Rectal smooth muscle tissue (tissue), 1 donor: ENCODE data around the gene EFEMP2.
"Not testable (repeated sequence)": the region's sequence is repeated elsewhere in the genome, so short reads cannot be mapped to it uniquely, and the experiment has no call there.

Source experiments
- H3K27ac ChIP-seq: one replicate; pipeline ENCODE4 v1.7.0; 2013; ENCODE audit warnings: low read depth, low read length, inconsistent platforms
- H3K27me3 ChIP-seq: one replicate; pipeline ENCODE4 v1.7.0; 2013; ENCODE audit warnings: low read length; ENCODE audit not compliant: control insufficient read depth, insufficient read depth
- H3K36me3 ChIP-seq: one replicate; pipeline ENCODE4 v1.7.0; 2013; ENCODE audit warnings: low read length; ENCODE audit not compliant: control insufficient read depth, insufficient read depth
- H3K4me1 ChIP-seq: one replicate; pipeline ENCODE4 v1.7.0; 2013; ENCODE audit warnings: low read length; ENCODE audit not compliant: control insufficient read depth, insufficient read depth
- H3K4me3 ChIP-seq: one replicate; pipeline ENCODE4 v1.7.0; 2013; ENCODE audit warnings: low read length
- H3K9ac ChIP-seq: one replicate; pipeline ENCODE4 v1.7.0; 2013; ENCODE audit warnings: low read length

EFEMP2 gene

GRCh38 chr11:65897020-65897471, 24.4 kb upstream of the EFEMP2 start:
- H3K4me3 ChIP-seq: no peak overlapping the region
- H3K27me3 ChIP-seq: peaks cover 9% of the 10 kb centered on the region
- H3K36me3 ChIP-seq: no peaks in the 10 kb centered on the region
- H3K4me1 ChIP-seq: peaks cover 18% of the 10 kb centered on the region
- no peak overlapping the region for H3K9ac ChIP-seq
- H3K27ac ChIP-seq: no peak overlapping the region

DNA sequence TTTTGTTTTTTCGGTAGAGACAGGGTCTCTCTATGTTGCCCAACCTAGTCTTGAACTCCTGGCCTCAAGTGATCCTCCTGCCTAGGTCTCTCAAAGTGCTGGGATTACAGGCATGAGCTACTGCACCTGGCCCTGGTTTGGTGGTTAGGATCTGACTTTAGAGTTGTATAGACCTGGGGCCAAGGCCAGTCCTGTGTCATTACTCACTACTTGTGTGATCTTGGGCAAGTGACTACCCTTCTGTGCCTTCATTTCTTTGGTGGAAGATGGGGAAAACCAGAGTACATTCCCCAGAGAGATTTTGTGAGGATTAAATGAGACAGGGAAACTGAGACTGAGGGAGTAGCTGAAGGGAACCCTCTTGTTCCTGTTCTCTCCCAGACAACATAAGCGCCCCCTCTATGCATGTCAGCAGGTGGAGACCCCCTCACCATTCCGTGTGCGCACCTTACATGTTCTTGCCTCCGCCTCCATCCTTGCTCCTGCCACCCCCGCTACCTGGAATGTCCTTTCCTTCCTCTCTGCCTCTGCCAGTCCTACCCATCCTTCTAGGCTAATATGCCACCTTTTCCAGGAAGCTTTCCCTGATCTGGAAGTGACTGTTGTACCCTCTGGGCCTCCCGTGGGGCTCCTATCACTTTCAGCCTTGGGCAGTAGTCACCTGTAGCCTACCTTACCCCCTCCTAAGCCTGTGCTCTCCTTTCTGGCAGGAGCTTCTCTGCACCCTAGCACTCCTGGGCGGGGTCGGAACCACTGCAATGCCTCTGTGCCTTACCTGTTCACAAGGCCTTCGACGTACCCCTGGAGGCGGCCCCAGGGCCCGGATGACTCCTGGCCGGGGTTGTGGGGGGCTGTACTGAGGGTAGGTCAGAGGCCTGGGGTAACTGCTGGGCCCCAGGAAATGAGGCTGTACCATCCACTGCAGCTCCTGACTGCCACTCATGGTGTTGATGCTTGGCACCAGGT, 23.7 kb upstream of the EFEMP2 start:
- Histone ChIP-seq H3K27ac (no peak overlapping the region), H3K36me3 (no peaks in the 10 kb centered on the region), H3K4me3 (no peak overlapping the region), H3K4me1 (peaks cover 22% of the 10 kb centered on the region), H3K9ac (no peak overlapping the region), H3K27me3 (peaks cover 9% of the 10 kb centered on the region)

DNA sequence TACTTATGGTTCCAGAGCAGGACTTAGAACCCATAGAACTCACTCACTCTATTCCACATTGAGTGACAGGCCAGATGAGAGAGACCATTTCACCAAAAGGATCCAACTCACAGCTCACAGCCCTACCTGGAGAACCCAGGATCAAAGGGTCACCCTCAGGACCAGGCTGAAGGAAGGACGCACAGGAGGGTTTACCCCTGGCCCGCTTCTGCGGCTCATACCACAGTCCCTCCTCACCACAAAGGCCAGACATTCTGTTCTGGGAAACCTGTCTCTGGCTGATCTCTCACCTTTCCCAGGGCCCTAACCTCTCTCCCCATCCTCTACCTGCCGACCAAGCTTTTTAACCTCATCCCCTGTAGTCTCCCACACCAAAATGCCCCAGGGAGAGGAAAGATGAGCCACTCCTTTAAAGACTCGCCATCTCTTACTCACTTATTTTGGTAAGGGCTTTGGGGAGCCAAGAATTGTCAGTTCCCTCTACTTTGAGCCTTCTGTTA, 22.9 kb upstream of the EFEMP2 start:
- Histone ChIP-seq H3K36me3 (no peaks in the 10 kb centered on the region), H3K27me3 (peaks cover 9% of the 10 kb centered on the region), H3K4me3 (no peak overlapping the region), H3K4me1 (peaks cover 22% of the 10 kb centered on the region), H3K9ac (no peak overlapping the region), H3K27ac (no peak overlapping the region)

DNA sequence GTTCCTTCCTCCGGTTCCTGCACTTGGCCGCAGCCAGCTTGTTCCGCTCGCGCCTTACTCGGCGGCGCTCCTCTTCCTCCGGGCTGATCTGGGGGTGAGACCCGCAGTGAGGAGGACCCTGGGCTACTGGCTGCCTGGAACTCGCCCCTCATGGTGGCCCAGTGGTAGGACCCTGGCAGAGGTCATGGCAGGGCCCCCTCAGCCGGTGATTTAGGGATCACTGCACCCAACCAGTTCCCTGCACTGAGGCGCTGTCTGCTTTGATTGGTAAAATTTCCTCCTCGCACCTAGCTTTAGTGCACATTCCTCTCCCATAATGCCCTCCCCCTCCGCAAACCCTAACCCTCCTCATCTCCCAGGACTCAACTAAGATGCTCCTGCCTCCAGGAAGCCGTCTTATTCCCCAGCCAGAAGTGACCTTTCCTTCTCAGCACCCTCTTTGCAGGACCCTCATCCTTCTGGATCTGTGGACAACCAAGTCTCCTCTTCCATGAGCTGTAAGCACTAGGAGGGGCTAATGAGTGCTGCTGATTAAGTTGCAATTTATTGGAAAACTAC, 21.5 kb upstream of the EFEMP2 start:
- Histone ChIP-seq H3K9ac (peak overlapping the region; percentile 43), H3K4me1 (peaks cover 31% of the 10 kb centered on the region), H3K4me3 (peak overlapping the region; percentile 32), H3K27ac (peak overlapping the region; percentile 68), H3K36me3 (no peaks in the 10 kb centered on the region), H3K27me3 (peaks cover 3% of the 10 kb centered on the region)

- Histone ChIP-seq H3K9ac (no peak overlapping the region), H3K27ac (peak overlapping the region; percentile 95), H3K27me3 (no peaks in the 10 kb centered on the region), H3K36me3 (no peaks in the 10 kb centered on the region), H3K4me3 (peak overlapping the region; percentile 35), H3K4me1 (peaks cover 31% of the 10 kb centered on the region)
Measured at GRCh38 chr11:65892661-65893317, 20.2 kb upstream of the EFEMP2 start.

- Histone ChIP-seq H3K4me1 (peaks cover 37% of the 10 kb centered on the region), H3K4me3 (peak overlapping the region; percentile 81), H3K27ac (peak overlapping the region; percentile 95)
- H3K36me3 ChIP-seq, H3K9ac ChIP-seq, H3K27me3 ChIP-seq: not testable (repeated sequence)
Measured at GRCh38 chr11:65892137-65892540, 19.5 kb upstream of the EFEMP2 start.

DNA sequence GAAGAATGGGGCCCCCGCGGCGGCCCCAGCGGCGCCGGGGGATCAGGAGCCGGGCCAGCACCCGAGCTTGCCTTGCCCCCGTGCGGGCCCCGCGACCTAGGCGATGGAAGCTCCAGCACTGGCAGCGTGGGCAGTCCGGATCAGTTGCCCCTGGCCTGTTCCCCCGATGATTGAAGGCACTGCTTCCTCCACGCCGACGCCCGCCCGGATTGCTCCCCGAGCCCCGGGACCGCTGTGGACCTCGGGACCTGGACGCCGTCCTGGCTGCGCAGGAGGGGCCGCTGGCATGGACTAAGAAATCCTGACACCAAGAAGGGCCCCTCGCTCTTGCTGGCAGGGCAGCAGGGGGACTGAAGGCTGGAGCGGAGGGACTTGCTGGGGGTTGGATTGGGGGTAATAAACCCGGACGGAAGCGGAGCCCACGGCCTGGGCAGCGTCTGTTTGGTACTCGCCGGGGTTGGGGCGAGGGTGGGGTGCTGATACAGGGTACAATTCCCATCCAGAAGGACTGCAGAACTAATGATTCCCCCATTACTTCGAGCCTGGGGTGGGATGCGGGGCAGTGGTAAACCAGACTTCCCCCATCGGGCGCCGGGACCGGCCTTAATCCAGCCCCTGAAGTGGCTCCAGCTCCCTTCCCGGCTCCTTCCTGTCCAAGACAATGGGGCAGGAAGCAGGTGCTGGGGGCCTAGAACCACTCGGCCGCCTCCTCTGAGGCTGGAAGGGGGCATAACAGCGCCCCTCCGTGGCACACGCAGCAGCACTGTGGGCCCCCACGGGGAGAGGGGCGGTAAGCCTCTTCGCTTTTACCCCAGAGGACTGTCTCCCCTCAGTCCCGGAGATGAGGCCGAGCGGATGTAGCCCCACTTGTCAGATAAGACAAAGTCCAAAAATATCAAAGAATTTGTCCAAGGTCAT, 18.9 kb upstream of the EFEMP2 start:
- H3K27ac ChIP-seq: peak overlapping the region; percentile 95
- H3K4me1 ChIP-seq: peaks cover 37% of the 10 kb centered on the region
- H3K9ac ChIP-seq: no peak overlapping the region
- peak overlapping the region; percentile 81 for H3K4me3 ChIP-seq
- H3K36me3 ChIP-seq: peaks cover under 1% of the 10 kb centered on the region
- H3K27me3 ChIP-seq: no peaks in the 10 kb centered on the region

- Histone ChIP-seq H3K4me3 (peak within 1 kb of the TSS; percentile 81), H3K27me3 (no peaks in the 10 kb centered on the region), H3K4me1 (peaks cover 37% of the 10 kb centered on the region), H3K36me3 (peaks cover 5% of the 10 kb centered on the region), H3K27ac (peak within 1 kb of the TSS; percentile 95), H3K9ac (peak within 1 kb of the TSS; percentile 57)
Measured at GRCh38 chr11:65890324-65891218, 18.0 kb upstream of the EFEMP2 start, which contains the start of gene CCDC85B. CCDC85B (plus strand) TSS chr11:65890673; CDS start chr11:65890784, 111 bp downstream.

- Histone ChIP-seq H3K36me3 (peaks cover 15% of the 10 kb centered on the region), H3K27me3 (no peaks in the 10 kb centered on the region), H3K9ac (peak within 1 kb of the TSS; percentile 82), H3K4me3 (peak within 1 kb of the TSS; percentile 94), H3K4me1 (peaks cover 31% of the 10 kb centered on the region), H3K27ac (peak within 1 kb of the TSS; percentile 94)
Measured at GRCh38 chr11:65888163-65888814, 15.7 kb upstream of the EFEMP2 start, which contains the start of gene FIBP. FIBP (minus strand) TSS chr11:65888471; CDS start chr11:65888418, 53 bp downstream.

- Histone ChIP-seq H3K4me3 (peak overlapping the region; percentile 94), H3K27me3 (no peaks in the 10 kb centered on the region), H3K9ac (peak overlapping the region; percentile 70), H3K4me1 (peaks cover 28% of the 10 kb centered on the region), H3K27ac (peak overlapping the region; percentile 94), H3K36me3 (peaks cover 18% of the 10 kb centered on the region)
Measured at GRCh38 chr11:65887723-65888162, 15.1 kb upstream of the EFEMP2 start.
